ENCODE results near the gene NAP1L2.
"Not testable (repeated sequence)": the region's sequence is repeated elsewhere in the genome, so short reads cannot be mapped to it uniquely, and the experiment has no call there.

NAP1L2 gene

GRCh38 chrX:73214426-73215094 lies at the start of gene NAP1L2:
Gene NAP1L2, minus strand, starts transcription at chrX:73214851. Its CDS starts 359 bp downstream, at chrX:73214492.
- DNase-seq = peak in 2 of 4 experiments; percentile 0 to 7

- DNase-seq = peak in 1 of 4 experiments; percentile 0
Measured at GRCh38 chrX:73262991-73263390, 48.3 kb upstream of the NAP1L2 start.

DNA sequence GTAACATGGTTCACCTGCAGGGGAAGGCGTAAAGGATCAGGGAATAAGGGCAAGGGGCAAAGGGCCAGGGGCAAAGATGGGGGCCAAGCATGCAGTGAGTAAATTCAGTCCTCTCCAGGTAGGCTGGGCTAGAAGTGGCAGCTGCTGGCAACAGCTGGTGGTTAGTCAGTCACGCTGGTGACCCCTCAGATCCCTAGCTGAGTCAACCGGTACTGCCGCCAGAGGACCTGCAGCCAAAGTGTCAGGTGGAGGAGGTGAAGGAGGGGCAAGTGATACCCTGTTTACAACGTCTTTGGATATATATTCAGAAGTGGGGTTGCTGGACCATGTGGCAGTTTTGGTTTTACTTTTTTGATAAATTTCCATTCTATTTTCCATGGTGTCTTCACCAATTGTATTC lies 24.6 kb upstream of the NAP1L2 start:
- DNase-seq = no peak

- DNase-seq = no peak
Measured at GRCh38 chrX:73217621-73218020, 3.0 kb upstream of the NAP1L2 start.

DNA sequence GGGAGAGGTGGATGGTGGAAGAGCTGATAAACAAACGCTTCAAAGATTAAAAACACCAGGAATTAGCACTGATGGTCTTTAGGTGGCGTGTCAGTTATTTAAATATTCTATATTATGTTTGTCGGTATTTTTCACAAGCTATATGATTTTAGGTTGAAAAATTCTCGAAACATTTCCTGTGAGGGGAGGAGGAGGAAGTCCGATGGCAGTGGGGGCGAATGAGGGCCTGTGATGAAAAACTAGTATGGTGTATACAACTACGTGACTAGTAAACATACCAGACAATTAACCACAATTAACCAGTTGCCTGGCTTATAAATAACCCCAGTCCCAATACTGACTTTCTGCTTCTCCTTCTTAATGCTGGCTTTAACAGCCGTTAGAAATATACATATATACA lies 595 bp upstream of the NAP1L2 start:
- DNase-seq = no peak

- DNase-seq = no peak
Measured at GRCh38 chrX:73213734-73214425, 771 bp downstream of the NAP1L2 start.

- DNase-seq = no peak
Measured at GRCh38 chrX:73206366-73206765, 8.3 kb downstream of the NAP1L2 start.

GRCh38 chrX:73182502-73183114 lies 32.0 kb downstream of the NAP1L2 start:
- no peak for DNase-seq

- DNase-seq = not testable (repeated sequence)
Measured at GRCh38 chrX:73168945-73169344, 45.7 kb downstream of the NAP1L2 start.

All from activated CD4-positive, CD25-positive, alpha-beta regulatory T cell (primary cell).